Esophagus muscularis mucosa (tissue), 4 donors: ENCODE results near the gene C14orf119. TPM values are rescaled to one million over a fixed set of nuclear protein-coding genes. Genes with fewer than 3 reads are reported as not detected.

Experiments used
- DNase-seq: peaks from one replicate; pipeline ENCODE4 v3.0.0-alpha.2; 2017; ENCODE audit errors: extremely low spot score
- H3K27ac ChIP-seq, 4 donors: fragments of 200-600 bp; sonication (generic); replicated peaks in 1 of 4; 1 replicate in 3 of 4; 2 replicates in 1 of 4; pipeline ENCODE4 v1.5.1; 2016 to 2019; ENCODE audit warnings: mild to moderate bottlenecking in 1 of 4
- H3K27me3 ChIP-seq, 4 donors: fragments of 200-600 bp; sonication (generic); one replicate each; pipeline versions ENCODE4 v1.5.1 to v1.6.0; 2016 to 2019
- H3K36me3 ChIP-seq, 4 donors: fragments of 200-600 bp; sonication (generic); one replicate each; pipeline ENCODE4 v1.5.1; 2016 to 2019
- H3K4me1 ChIP-seq, 4 donors: fragments of 200-600 bp; sonication (generic); one replicate each; pipeline ENCODE4 v1.5.1; 2016 to 2019
- H3K4me3 ChIP-seq, 4 donors: fragments of 200-600 bp; sonication (generic); 1 replicate in 2 of 4; 2 replicates in 2 of 4; pipeline ENCODE4 v1.5.1; 2016 to 2019; ENCODE audit warnings: mild to moderate bottlenecking in 4 of 4, moderate library complexity in 1 of 4
- H3K9me3 ChIP-seq, 4 donors: fragments of 200-600 bp; sonication (generic); 1 replicate in 3 of 4; 2 replicates in 1 of 4; pipeline ENCODE4 v1.5.1; 2016 to 2019
- EP300 ChIP-seq: sonication (generic); formaldehyde crosslinking; IDR thresholded peaks from one replicate; pipeline ENCODE4 v1.6.1; 2017; ENCODE audit warnings: antibody characterized with exemption
- POLR2A ChIP-seq: fragments of 450-650 bp; IDR thresholded peaks from one replicate; pipeline ENCODE4 v1.6.1; 2017; ENCODE audit warnings: antibody characterized with exemption, moderate library complexity, mild to moderate bottlenecking, low read depth
- POLR2AphosphoS5 ChIP-seq, 2 donors: sonication (generic); formaldehyde crosslinking; IDR thresholded peaks; one replicate each; pipeline ENCODE4 v1.6.1; 2017; ENCODE audit warnings: antibody characterized with exemption in 2 of 2
- WGBS: methylation state at CpG from one replicate; pipeline ENCODE4 v1.1.5; 2018; 5-methylcytosine and 5-hydroxymethylcytosine counted together
- intact Hi-C: fragments of 100-400 bp; cut with DNase I; formaldehyde crosslinking; loops from one replicate; pipeline ENCODE4 v1.15.1; 2023
- total RNA-seq, 4 donors: library from RNA; depleted of rRNA; stranded (reverse); fragments of >200 nt; gene quantifications; one replicate each; pipeline versions ENCODE4 v1.1.0 to v1.2.1, GENCODE V29; 2016
- TF ChIP-seq, protein P1 (sequence below), 3 experiments: fragments of 200-600 bp in 2 of 3; fragments of 450-650 bp in 1 of 3; sonication (generic) in 2 of 3; IDR thresholded peaks; one replicate each; pipeline ENCODE4 v1.5.1; 2017 to 2019; ENCODE audit warnings: antibody characterized with exemption in 3 of 3, mild to moderate bottlenecking in 2 of 3, moderate library complexity in 1 of 3

The C14orf119 gene
- total RNA-seq, 4 donors from 2014 or later, result 21.2 to 42.5 (median 34.0) TPM

DNA sequence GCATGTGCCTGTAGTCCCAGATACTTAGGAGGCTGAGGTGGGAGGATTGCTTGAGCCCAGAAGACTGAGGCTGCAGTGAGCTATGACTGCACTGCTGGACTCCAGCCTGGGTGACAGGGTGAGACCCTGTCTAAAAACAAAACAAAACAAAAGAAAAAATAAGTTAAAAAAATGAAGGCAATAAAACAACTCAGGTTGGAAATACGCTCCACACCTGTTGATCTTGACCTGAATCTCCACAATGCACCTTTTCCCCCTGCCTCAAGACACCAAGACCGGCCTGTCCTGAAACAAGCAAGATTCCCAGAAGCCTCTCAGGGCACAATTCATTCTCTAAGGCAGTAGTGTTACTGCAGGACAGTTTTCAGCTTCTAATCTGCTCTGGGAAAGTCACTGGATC is 44.6 kb downstream of the C14orf119 start:
- H3K4me1 ChIP-seq, result peaks cover 33 to 60% (median 54%) of the 10 kb centered on the region in 4 donors
- 97% methylated on average over 2 of the region's 2 CpGs for WGBS
- H3K27ac ChIP-seq, result peak overlapping the region in 3 of 4 donors; percentile 62 to 94 (median 90)
- no peaks in the 10 kb centered on the region for H3K9me3 ChIP-seq
- TF ChIP-seq, protein P1, sequence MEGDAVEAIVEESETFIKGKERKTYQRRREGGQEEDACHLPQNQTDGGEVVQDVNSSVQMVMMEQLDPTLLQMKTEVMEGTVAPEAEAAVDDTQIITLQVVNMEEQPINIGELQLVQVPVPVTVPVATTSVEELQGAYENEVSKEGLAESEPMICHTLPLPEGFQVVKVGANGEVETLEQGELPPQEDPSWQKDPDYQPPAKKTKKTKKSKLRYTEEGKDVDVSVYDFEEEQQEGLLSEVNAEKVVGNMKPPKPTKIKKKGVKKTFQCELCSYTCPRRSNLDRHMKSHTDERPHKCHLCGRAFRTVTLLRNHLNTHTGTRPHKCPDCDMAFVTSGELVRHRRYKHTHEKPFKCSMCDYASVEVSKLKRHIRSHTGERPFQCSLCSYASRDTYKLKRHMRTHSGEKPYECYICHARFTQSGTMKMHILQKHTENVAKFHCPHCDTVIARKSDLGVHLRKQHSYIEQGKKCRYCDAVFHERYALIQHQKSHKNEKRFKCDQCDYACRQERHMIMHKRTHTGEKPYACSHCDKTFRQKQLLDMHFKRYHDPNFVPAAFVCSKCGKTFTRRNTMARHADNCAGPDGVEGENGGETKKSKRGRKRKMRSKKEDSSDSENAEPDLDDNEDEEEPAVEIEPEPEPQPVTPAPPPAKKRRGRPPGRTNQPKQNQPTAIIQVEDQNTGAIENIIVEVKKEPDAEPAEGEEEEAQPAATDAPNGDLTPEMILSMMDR (IDR thresholded peaks at IDR 0.05), result no peak
- TF ChIP-seq POLR2A (no peak), EP300 (no peak), POLR2AphosphoS5 (IDR thresholded peaks at IDR 0.05) (no peak)
- peaks cover 19 to 62% (median 41%) of the 10 kb centered on the region in 4 donors for H3K36me3 ChIP-seq
- no peak for DNase-seq
- no peaks in the 10 kb centered on the region for H3K27me3 ChIP-seq
- intact Hi-C loops, result no loop called here
- H3K4me3 ChIP-seq, result no peak overlapping the region

- no peaks in the 10 kb centered on the region for H3K9me3 ChIP-seq
- no peak for DNase-seq
- intact Hi-C loops, result no loop called here
- peak overlapping the region in 3 of 4 donors; percentile 62 to 94 (median 90) for H3K27ac ChIP-seq
- H3K27me3 ChIP-seq, result no peaks in the 10 kb centered on the region
- H3K4me3 ChIP-seq, result no peak overlapping the region
- peaks cover 36 to 65% (median 58%) of the 10 kb centered on the region in 4 donors for H3K4me1 ChIP-seq
- WGBS, result 85% methylated on average over 6 of the region's 6 CpGs
- TF ChIP-seq POLR2A (no peak), EP300 (no peak)
- H3K36me3 ChIP-seq, result peaks cover 19 to 62% (median 41%) of the 10 kb centered on the region in 4 donors
Observed at GRCh38 chr14:23140371-23140770, 45.1 kb downstream of the C14orf119 start.

DNA sequence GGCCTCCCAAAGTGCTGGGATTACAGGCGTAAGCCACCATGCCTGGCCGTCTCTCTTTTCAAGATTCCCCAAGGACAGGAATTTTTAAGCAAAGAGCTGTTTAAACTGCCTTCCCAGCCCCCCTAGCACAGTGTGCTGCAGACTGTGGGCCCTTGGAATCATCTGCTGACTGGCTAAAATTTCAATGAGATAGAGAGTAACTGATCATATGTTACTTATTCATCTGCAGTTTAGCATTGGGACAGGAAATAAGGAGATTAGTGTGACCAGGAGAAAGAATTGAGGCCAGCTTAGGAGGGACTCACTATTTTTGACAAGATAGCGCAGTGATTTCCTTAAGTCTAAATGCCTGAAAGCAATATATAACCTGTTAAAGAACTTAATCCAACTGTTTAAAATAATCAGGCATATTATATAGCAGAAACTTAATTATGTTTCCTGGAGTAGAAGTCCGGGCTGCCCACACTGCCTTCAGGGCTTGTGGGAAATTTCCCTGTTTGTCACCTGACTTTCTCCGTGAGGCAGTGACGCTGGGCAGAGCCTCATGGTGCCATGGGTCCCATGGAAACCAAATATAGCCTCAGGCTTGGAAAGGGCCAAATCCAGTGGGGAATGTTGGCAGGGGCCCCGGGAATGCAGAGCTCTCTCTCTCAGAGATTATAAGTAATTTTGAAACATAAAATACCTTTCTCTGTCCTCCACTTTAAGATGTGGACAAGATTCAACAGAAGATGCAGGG is 46.6 kb downstream of the C14orf119 start:
- peak overlapping the region; percentile 77 to 94 (median 91) for H3K27ac ChIP-seq
- intact Hi-C loops, result no loop called here

GRCh38 chr14:23142826-23143225 is 47.5 kb downstream of the C14orf119 start:
- intact Hi-C loops, result no loop called here
- Histone ChIP-seq H3K4me3 (no peak overlapping the region), H3K4me1 (peaks cover 55 to 80% (median 73%) of the 10 kb centered on the region in 4 donors), H3K27ac (peak overlapping the region; percentile 77 to 94 (median 91)), H3K36me3 (peaks cover 19 to 40% (median 26%) of the 10 kb centered on the region in 4 donors), H3K9me3 (no peaks in the 10 kb centered on the region), H3K27me3 (no peaks in the 10 kb centered on the region)
- TF ChIP-seq, protein P1 (IDR thresholded peaks at IDR 0.05), result no peak
- no peak for TF ChIP-seq POLR2AphosphoS5 (IDR thresholded peaks at IDR 0.05)
- 94% methylated on average over 4 of the region's 4 CpGs for WGBS
- DNase-seq, result no peak

More for the DNA sequence above, 46.6 kb downstream of the C14orf119 start:
- 51% methylated on average over 7 of the region's 7 CpGs for WGBS
- Histone ChIP-seq H3K4me1 (peaks cover 50 to 80% (median 73%) of the 10 kb centered on the region in 4 donors), H3K9me3 (no peaks in the 10 kb centered on the region), H3K4me3 (no peak overlapping the region), H3K36me3 (peaks cover 19 to 49% (median 31%) of the 10 kb centered on the region in 4 donors), H3K27me3 (no peaks in the 10 kb centered on the region)
- TF ChIP-seq, protein P1 (IDR thresholded peaks at IDR 0.05), result no peak
- TF ChIP-seq EP300, result peak; percentile 87
- peak; percentile 81 to 95 for TF ChIP-seq POLR2AphosphoS5 (IDR thresholded peaks at IDR 0.05)
- no peak for TF ChIP-seq POLR2A
- peak; percentile 89 for DNase-seq

GRCh38 chr14:23143911-23144310 is 48.6 kb downstream of the C14orf119 start:
- Histone ChIP-seq H3K4me1 (peaks cover 53 to 82% (median 77%) of the 10 kb centered on the region in 4 donors), H3K27me3 (no peaks in the 10 kb centered on the region), H3K27ac (peak overlapping the region; percentile 77 to 94 (median 91)), H3K36me3 (peaks cover 19 to 29% (median 22%) of the 10 kb centered on the region in 4 donors), H3K4me3 (no peak overlapping the region), H3K9me3 (no peaks in the 10 kb centered on the region)
- no peak for DNase-seq
- intact Hi-C loops, result no loop called here
- 73% methylated on average over 1 of the region's 1 CpG for WGBS
- TF ChIP-seq, protein P1 (IDR thresholded peaks at IDR 0.05), result no peak
- TF ChIP-seq EP300, result no peak
- TF ChIP-seq POLR2A, result no peak
